Adrenal gland (tissue), 12 donors: ENCODE results near the gene OBP2B. TPM values are rescaled to one million over a fixed set of nuclear protein-coding genes. Genes with fewer than 3 reads are reported as not detected.

Experiments used
- DNase-seq, 7 donors: peaks; one replicate each; pipeline ENCODE4 v3.0.0-alpha.2; 2019 to 2020
- H3K27ac ChIP-seq, 5 donors: fragments of 200-600 bp; sonication (generic) in 4 of 5; 1 replicate in 3 of 5; 2 replicates in 2 of 5; pipeline versions ENCODE4 v1.5.1 to v1.8.0; 2016 to 2020; ENCODE audit warnings: mild to moderate bottlenecking in 1 of 5
- H3K27me3 ChIP-seq: fragments of 200-600 bp; 2 replicates; pipeline ENCODE4 v1.8.0; 2021
- H3K36me3 ChIP-seq, 2 donors: fragments of 200-600 bp; replicated peaks in 1 of 2; 1 replicate in 1 of 2; 2 replicates in 1 of 2; pipeline versions ENCODE4 v1.5.1 to v1.8.0; 2018 to 2022
- H3K4me1 ChIP-seq, 2 donors: fragments of 200-600 bp; replicated peaks in 1 of 2; 1 replicate in 1 of 2; 2 replicates in 1 of 2; pipeline versions ENCODE4 v1.5.1 to v1.8.0; 2018 to 2021
- H3K4me3 ChIP-seq, 4 donors: fragments of 200-600 bp; sonication (generic) in 3 of 4; one replicate each; pipeline ENCODE4 v1.5.1; 2016 to 2018
- H3K9me3 ChIP-seq, 3 donors: fragments of 200-600 bp; sonication (generic) in 1 of 3; replicated peaks in 1 of 3; 1 replicate in 2 of 3; 2 replicates in 1 of 3; pipeline versions ENCODE4 v1.5.1 to v1.8.0; 2016 to 2021
- POLR2A ChIP-seq, 2 donors: fragments of 450-650 bp; IDR thresholded peaks; one replicate each; pipeline ENCODE4 v1.6.1; 2017; ENCODE audit warnings: antibody characterized with exemption in 2 of 2, mild to moderate bottlenecking in 2 of 2, moderate library complexity in 1 of 2
- WGBS, 4 donors: extraction: QIAGEN DNeasy Blood & Tissue Kit in 2 of 4; methylation state at CpG; one replicate each; pipeline versions ENCODE4 v1.1.5 to v1.1.7; 2013 to 2017; 5-methylcytosine and 5-hydroxymethylcytosine counted together
- intact Hi-C, 2 donors: fragments of 100-400 bp; cut with DNase I; formaldehyde crosslinking; loops; one replicate each; pipeline versions ENCODE4 v1.14.1 to v1.15.0; 2022 to 2023
- polyA plus RNA-seq, 3 donors: library from polyadenylated mRNA; stranded (reverse); fragments of 200-250 nt in 2 of 3; fragments of 350-450 nt in 1 of 3; fragmentation: Illumina TruSeq in 1 of 3; extraction: RNeasy Lipid Tissue Mini Kit (QIAGEN cat#74804) in 1 of 3; gene quantifications; one replicate each; pipeline ENCODE4 v1.2.3, GENCODE V29; 2013 to 2014
- total RNA-seq, 9 donors: library from RNA; depleted of rRNA in 4 of 9; stranded (reverse); fragments of >200 nt in 4 of 9; fragments of 120-200 nt in 1 of 9; fragmentation: NEBNext Ultra II Directional in 1 of 9; extraction: Animal tissue kit (Norgen Biotek cat#: 25700) in 1 of 9; gene quantifications; one replicate each; pipeline versions ENCODE4 v1.1.0 to v1.2.4, GENCODE V29; 2013 to 2023
- TF ChIP-seq, protein P1 (sequence below), 6 experiments: fragments of 450-650 bp in 4 of 6; fragments of 200-600 bp in 2 of 6; sonication (generic) in 1 of 6; IDR thresholded peaks; 1 replicate in 5 of 6; 2 replicates in 1 of 6; pipeline versions ENCODE4 v1.5.1 to v1.8.0; 2016 to 2021; ENCODE audit warnings: antibody characterized with exemption in 6 of 6, mild to moderate bottlenecking in 2 of 6, moderate library complexity in 1 of 6
- donor health status: healthy with polysubstance abuse.
- donor health status: Bipolar disorder and iron deficiency.
- donor health status: DM: yes; HTN: yes; CAD: no.
- donor health status: DM: no; HTN: no; CAD: no.
- donor health status: DM: no; HTN: no; CAD: no.
- donor health status: DM: yes; HTN: yes; CAD: no.

OBP2B gene
- total and polyA plus RNA-seq, 12 donors = 0.11 to 0.32 TPM; not detected in 10

DNA sequence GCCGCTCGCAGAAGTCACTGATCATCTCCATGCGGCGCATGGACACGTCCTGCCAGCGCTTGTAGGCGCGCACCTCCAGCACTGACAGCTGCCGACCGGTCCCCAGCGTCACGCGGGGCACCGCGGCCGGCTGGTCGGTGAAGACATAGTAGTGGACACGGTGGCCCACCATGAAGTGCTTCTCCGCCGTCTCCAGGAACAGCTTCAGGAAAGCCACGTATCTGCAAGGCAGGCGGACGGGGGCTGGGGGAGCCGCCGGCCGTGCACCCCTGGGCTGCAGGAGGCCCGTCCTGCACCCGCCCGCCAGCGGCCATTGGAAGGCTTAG, 47.0 kb upstream of the OBP2B start:
- Histone ChIP-seq H3K9me3 (no peaks in the 10 kb centered on the region), H3K4me1 (peaks cover 5 to 16% of the 10 kb centered on the region in 2 donors), H3K27ac (peak overlapping the region in 1 of 5 donors; percentile 75), H3K36me3 (no peaks in the 10 kb centered on the region), H3K27me3 (no peaks in the 10 kb centered on the region), H3K4me3 (no peak overlapping the region)
- intact Hi-C loops = no loop called here
- WGBS, 4 donors = 93 to 96% (median 95%) methylated on average over 18 to 30 of the region's 30 CpGs; no CpG with 5 or more reads in 1 of the 4 donors
- TF ChIP-seq, protein P1, sequence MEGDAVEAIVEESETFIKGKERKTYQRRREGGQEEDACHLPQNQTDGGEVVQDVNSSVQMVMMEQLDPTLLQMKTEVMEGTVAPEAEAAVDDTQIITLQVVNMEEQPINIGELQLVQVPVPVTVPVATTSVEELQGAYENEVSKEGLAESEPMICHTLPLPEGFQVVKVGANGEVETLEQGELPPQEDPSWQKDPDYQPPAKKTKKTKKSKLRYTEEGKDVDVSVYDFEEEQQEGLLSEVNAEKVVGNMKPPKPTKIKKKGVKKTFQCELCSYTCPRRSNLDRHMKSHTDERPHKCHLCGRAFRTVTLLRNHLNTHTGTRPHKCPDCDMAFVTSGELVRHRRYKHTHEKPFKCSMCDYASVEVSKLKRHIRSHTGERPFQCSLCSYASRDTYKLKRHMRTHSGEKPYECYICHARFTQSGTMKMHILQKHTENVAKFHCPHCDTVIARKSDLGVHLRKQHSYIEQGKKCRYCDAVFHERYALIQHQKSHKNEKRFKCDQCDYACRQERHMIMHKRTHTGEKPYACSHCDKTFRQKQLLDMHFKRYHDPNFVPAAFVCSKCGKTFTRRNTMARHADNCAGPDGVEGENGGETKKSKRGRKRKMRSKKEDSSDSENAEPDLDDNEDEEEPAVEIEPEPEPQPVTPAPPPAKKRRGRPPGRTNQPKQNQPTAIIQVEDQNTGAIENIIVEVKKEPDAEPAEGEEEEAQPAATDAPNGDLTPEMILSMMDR (IDR thresholded peaks at IDR 0.05) = no peak
- no peak for TF ChIP-seq POLR2A (IDR thresholded peaks at IDR 0.05)
- peak in 1 of 7 donors; percentile 43 for DNase-seq

GRCh38 chr9:133255371-133256135, 46.5 kb upstream of the OBP2B start:
- Histone ChIP-seq H3K27me3 (no peaks in the 10 kb centered on the region), H3K4me1 (peaks cover 5 to 16% of the 10 kb centered on the region in 2 donors), H3K27ac (no peak overlapping the region), H3K9me3 (no peaks in the 10 kb centered on the region), H3K36me3 (no peaks in the 10 kb centered on the region), H3K4me3 (no peak overlapping the region)
- 88 to 95% (median 91%) methylated on average over 16 to 42 of the region's 42 CpGs for WGBS, 4 donors
- intact Hi-C loops = no loop called here
- peak in 1 of 7 donors; percentile 43 for DNase-seq
- TF ChIP-seq, protein P1 (IDR thresholded peaks at IDR 0.05) = no peak
- TF ChIP-seq POLR2A (IDR thresholded peaks at IDR 0.05) = no peak

DNA sequence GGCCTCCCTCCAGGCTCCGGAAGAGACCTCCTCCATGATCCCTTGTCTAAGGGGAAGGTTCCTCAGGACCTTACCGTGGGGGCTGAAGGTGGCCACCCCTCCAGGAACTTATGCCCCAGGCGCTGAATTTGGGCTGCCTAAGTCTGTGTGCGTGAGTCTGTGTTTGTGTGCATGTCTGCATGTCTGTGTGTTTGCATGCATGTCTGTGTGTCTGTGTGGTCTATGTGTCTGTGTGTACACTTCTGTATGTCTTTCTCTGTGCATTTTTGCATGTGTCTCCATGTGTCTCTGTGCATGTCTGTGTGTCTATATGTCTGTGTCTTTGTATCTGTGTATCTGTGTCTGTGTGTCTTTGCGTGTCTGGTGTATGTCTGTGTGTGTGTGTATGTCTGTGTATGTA, 45.4 kb upstream of the OBP2B start:
- no peak for TF ChIP-seq POLR2A (IDR thresholded peaks at IDR 0.05)
- TF ChIP-seq, protein P1 (IDR thresholded peaks at IDR 0.05) = no peak
- no peak overlapping the region for H3K27ac ChIP-seq
- no peaks in the 10 kb centered on the region for H3K9me3 ChIP-seq
- DNase-seq = no peak
- H3K27me3 ChIP-seq = no peaks in the 10 kb centered on the region
- intact Hi-C loops = no loop called here
- H3K36me3 ChIP-seq = no peaks in the 10 kb centered on the region
- no peak overlapping the region for H3K4me3 ChIP-seq
- peaks cover 5 to 16% of the 10 kb centered on the region in 2 donors for H3K4me1 ChIP-seq
- 89 to 100% (median 95%) methylated on average over 2 to 5 of the region's 5 CpGs for WGBS, 4 donors

- 39 to 60% (median 49%) methylated on average over 1 of the region's 1 CpG for WGBS, 4 donors
- TF ChIP-seq, protein P1 (IDR thresholded peaks at IDR 0.05) = no peak
- no peak for TF ChIP-seq POLR2A (IDR thresholded peaks at IDR 0.05)
- intact Hi-C loops = no loop called here
Observed at GRCh38 chr9:133253268-133253667, 44.2 kb upstream of the OBP2B start.

More at GRCh38 chr9:133253268-133253667, 44.2 kb upstream of the OBP2B start:
- no peaks in the 10 kb centered on the region for H3K9me3 ChIP-seq
- no peaks in the 10 kb centered on the region for H3K27me3 ChIP-seq
- peak in 1 of 7 donors; percentile 34 for DNase-seq
- H3K4me1 ChIP-seq = peaks cover 1 to 4% of the 10 kb centered on the region in 2 donors
- no peaks in the 10 kb centered on the region for H3K36me3 ChIP-seq
- H3K27ac ChIP-seq = no peak overlapping the region
- no peak overlapping the region for H3K4me3 ChIP-seq
